HEK293 (cell line): ENCODE data around the gene PANX2.

Source experiments
- FEZF1 ChIP-seq: fragments of 450-650 bp; formaldehyde crosslinking; IDR thresholded peaks from 2 replicates; pipeline ENCODE4 v1.5.1; 2016; ENCODE audit warnings: missing biosample characterization, missing genetic modification characterization
- GLIS1 ChIP-seq: fragments of 450-650 bp; formaldehyde crosslinking; IDR thresholded peaks from 2 replicates; pipeline ENCODE4 v1.5.1; 2016; ENCODE audit warnings: missing biosample characterization, missing genetic modification characterization
- HIC1 ChIP-seq: fragments of 450-650 bp; formaldehyde crosslinking; IDR thresholded peaks from 2 replicates; pipeline ENCODE4 v1.5.1; 2016; ENCODE audit warnings: missing biosample characterization, missing genetic modification characterization
- KLF10 ChIP-seq: fragments of 450-650 bp; IDR thresholded peaks from 2 replicates; pipeline ENCODE4 v1.5.1; 2018; ENCODE audit warnings: missing biosample characterization, mild to moderate bottlenecking, missing genetic modification characterization
- PRDM10 ChIP-seq: fragments of 450-650 bp; formaldehyde crosslinking; IDR thresholded peaks from 2 replicates; pipeline ENCODE4 v1.5.1; 2016; ENCODE audit warnings: missing biosample characterization, missing genetic modification characterization
- SP2 ChIP-seq: fragments of 450-650 bp; formaldehyde crosslinking; IDR thresholded peaks from 2 replicates; pipeline ENCODE4 v1.5.1; 2016; ENCODE audit warnings: missing biosample characterization, missing genetic modification characterization
- TRIM28 ChIP-seq: IDR thresholded peaks from 2 replicates; pipeline ENCODE4 v1.6.1; 2011; ENCODE audit warnings: low read length, control low read depth, borderline replicate concordance
- YY1 ChIP-seq: fragments of 450-650 bp; formaldehyde crosslinking; IDR thresholded peaks from 2 replicates; pipeline ENCODE4 v1.5.1; 2018; ENCODE audit warnings: missing biosample characterization, missing genetic modification characterization
- ZBTB20 ChIP-seq: fragments of 450-650 bp; formaldehyde crosslinking; IDR thresholded peaks from 2 replicates; pipeline ENCODE4 v1.5.1; 2016; ENCODE audit warnings: missing biosample characterization, missing genetic modification characterization
- ZBTB26 ChIP-seq: fragments of 450-650 bp; formaldehyde crosslinking; optimal IDR thresholded peaks from 2 replicates; pipeline ENCODE3; 2016; ENCODE audit warnings: missing biosample characterization, mild to moderate bottlenecking, missing genetic modification characterization
- ZBTB8A ChIP-seq: fragments of 450-650 bp; formaldehyde crosslinking; IDR thresholded peaks from 2 replicates; pipeline ENCODE4 v1.5.1; 2016; ENCODE audit warnings: missing biosample characterization, missing genetic modification characterization
- ZFP41 ChIP-seq: fragments of 450-650 bp; formaldehyde crosslinking; IDR thresholded peaks from 2 replicates; pipeline ENCODE4 v1.5.1; 2016; ENCODE audit warnings: missing biosample characterization, missing genetic modification characterization, borderline replicate concordance
- ZIC2 ChIP-seq: fragments of 450-650 bp; formaldehyde crosslinking; IDR thresholded peaks from 2 replicates; pipeline ENCODE4 v1.5.1; 2016; ENCODE audit warnings: missing biosample characterization, missing genetic modification characterization
- ZNF114 ChIP-seq: fragments of 450-650 bp; formaldehyde crosslinking; IDR thresholded peaks from 2 replicates; pipeline ENCODE4 v1.5.0; 2017; ENCODE audit warnings: missing biosample characterization, missing genetic modification characterization
- ZNF274 ChIP-seq, 2 experiments: fragments of 200-500 bp in 1 of 2; fragments of 450-650 bp in 1 of 2; sonication (Bioruptor generic) in 1 of 2; formaldehyde crosslinking in 1 of 2; IDR thresholded peaks; 2 replicates each; pipeline versions ENCODE4 v1.5.1 to v1.6.1; 2014 to 2016; ENCODE audit warnings: borderline replicate concordance in 1 of 2, inconsistent platforms in 1 of 2, low read length in 1 of 2, missing biosample characterization in 1 of 2, missing genetic modification characterization in 1 of 2
- ZNF404 ChIP-seq: fragments of 450-650 bp; formaldehyde crosslinking; IDR thresholded peaks from 2 replicates; pipeline ENCODE4 v1.5.1; 2017; ENCODE audit warnings: missing biosample characterization, missing genetic modification characterization
- ZNF488 ChIP-seq: fragments of 450-650 bp; formaldehyde crosslinking; IDR thresholded peaks from 2 replicates; pipeline ENCODE4 v1.5.1; 2016; ENCODE audit warnings: missing biosample characterization, missing genetic modification characterization
- ZNF513 ChIP-seq: fragments of 450-650 bp; IDR thresholded peaks from 2 replicates; pipeline ENCODE4 v1.5.1; 2018; ENCODE audit warnings: missing biosample characterization, missing genetic modification characterization
- ZNF529 ChIP-seq: fragments of 450-650 bp; formaldehyde crosslinking; IDR thresholded peaks from 2 replicates; pipeline ENCODE4 v1.5.1; 2017; ENCODE audit warnings: missing genetic modification characterization, missing biosample characterization; ENCODE audit not compliant: insufficient replicate concordance
- ZNF549 ChIP-seq: fragments of 450-650 bp; IDR thresholded peaks from 2 replicates; pipeline ENCODE4 v1.5.1; 2018; ENCODE audit warnings: missing biosample characterization, missing genetic modification characterization, mild to moderate bottlenecking, inconsistent platforms, moderate library complexity
- ZNF560 ChIP-seq: fragments of 450-650 bp; formaldehyde crosslinking; IDR thresholded peaks from 2 replicates; pipeline ENCODE4 v1.5.1; 2017; ENCODE audit warnings: missing biosample characterization, missing genetic modification characterization, borderline replicate concordance
- ZNF600 ChIP-seq: fragments of 450-650 bp; formaldehyde crosslinking; IDR thresholded peaks from 2 replicates; pipeline ENCODE4 v1.5.1; 2016; ENCODE audit warnings: missing biosample characterization, missing genetic modification characterization
- ZNF692 ChIP-seq: fragments of 450-650 bp; formaldehyde crosslinking; IDR thresholded peaks from 2 replicates; pipeline ENCODE4 v1.5.1; 2016; ENCODE audit warnings: missing biosample characterization, missing genetic modification characterization
- ZNF701 ChIP-seq: fragments of 450-650 bp; formaldehyde crosslinking; IDR thresholded peaks from 2 replicates; pipeline ENCODE4 v1.5.1; 2016; ENCODE audit warnings: missing biosample characterization, missing genetic modification characterization
- ZNF768 ChIP-seq: fragments of 450-650 bp; formaldehyde crosslinking; IDR thresholded peaks from 2 replicates; pipeline ENCODE4 v1.5.1; 2018; ENCODE audit warnings: missing biosample characterization, mild to moderate bottlenecking, missing genetic modification characterization
- ZNF830 ChIP-seq: fragments of 450-650 bp; IDR thresholded peaks from 2 replicates; pipeline ENCODE4 v1.5.0; 2018; ENCODE audit warnings: missing biosample characterization, missing genetic modification characterization, low read depth, mild to moderate bottlenecking, moderate library complexity
- ZSCAN5A ChIP-seq: fragments of 450-650 bp; formaldehyde crosslinking; IDR thresholded peaks from 2 replicates; pipeline ENCODE4 v1.5.1; 2016; ENCODE audit warnings: missing biosample characterization, missing genetic modification characterization

Gene PANX2

GRCh38 chr22:50190182-50190940, 19.8 kb downstream of the PANX2 start (continued):
- TF ChIP-seq ZNF114 (tag by site-specific recombination) (no peak), FEZF1 (no peak), ZNF701 (tag by site-specific recombination) (no peak), ZNF488 (tag by site-specific recombination) (no peak), ZIC2 (tag by site-specific recombination) (peak; percentile 92), SP2 (peak; percentile 92), HIC1 (tag by site-specific recombination) (peak; percentile 90), ZBTB20 (peak; percentile 53; the same call in 1 of the 2 replicates), ZNF600 (peak; percentile 57; the same call in 1 of the 2 replicates), ZBTB26 (tag by site-specific recombination) (peak; percentile 30), ZNF692 (tag by site-specific recombination) (no peak), ZNF404 (tag by site-specific recombination) (no peak), ZNF830 (tag by site-specific recombination) (no peak), ZSCAN5A (tag by site-specific recombination) (no peak), ZNF560 (tag by site-specific recombination) (no peak), GLIS1 (tag by site-specific recombination) (peak; percentile 90), PRDM10 (no peak), ZBTB8A (peak; percentile 50; the same call in 1 of the 2 replicates), ZNF549 (no peak), ZFP41 (tag by site-specific recombination) (no peak), ZNF274 (IDR thresholded peaks at IDR 0.05; ENCODE audit: low read length) (no peak), ZNF274 (tag by site-specific recombination; IDR thresholded peaks at IDR 0.05; ENCODE audit: borderline replicate concordance) (no peak), ZNF513 (no peak), TRIM28 (no peak), ZNF768 (no peak), ZNF529 (tag by site-specific recombination) (no peak), KLF10 (tag by site-specific recombination) (peak; percentile 40), YY1 (tag by site-specific recombination) (no peak)
